ENCODE results near the gene POLR3G. TPM values are rescaled to one million over a fixed set of nuclear protein-coding genes. Genes with fewer than 3 reads are reported as not detected.

The POLR3G gene
- total RNA-seq (2021) = 73.6 and 75.4 TPM in 2 replicates
- long read RNA-seq, transcript POLR3G-201 (8 exons, 3,285 nt) = major isoform, 141 of 380 reads
- long read RNA-seq, transcript POLR3G-204 (8 exons, 3,251 nt) = minor isoform, 85 of 380 reads
- long read RNA-seq, transcript POLR3G-207 (4 exons, 682 nt) = minor isoform, 8 of 380 reads
- long read RNA-seq, partial matches to known transcripts = 34 of 380 reads
- long read RNA-seq, other reads (novel, unspliced or antisense) = 111 of 380 reads

- peak; percentile 74 for TF ChIP-seq CTCF (conservative IDR thresholded peaks at IDR 0.05)
- no peak within 1 kb of the TSS for H3K4ac ChIP-seq (ENCODE audit: low read depth, low read length)
- no peak within 1 kb of the TSS for H3K56ac ChIP-seq (ENCODE audit: insufficient read length, low read depth, low read length)
- no peak within 1 kb of the TSS for H2BK15ac ChIP-seq (ENCODE audit: low read depth, low read length)
- no peak within 1 kb of the TSS for H2AK5ac ChIP-seq (ENCODE audit: insufficient read length, low read length)
- H2BK12ac ChIP-seq (ENCODE audit: insufficient read length, low read depth, low read length) = no peak within 1 kb of the TSS
- H3K4me3 Mint-ChIP-seq = peak within 1 kb of the TSS; percentile 93 to 98
- H2BK20ac ChIP-seq (ENCODE audit: low read depth, low read length, poor library complexity, severe bottlenecking) = no peak within 1 kb of the TSS
- no peak within 1 kb of the TSS for H3K27ac ChIP-seq (ENCODE audit: insufficient read length, low read depth, low read length)
- peaks cover 0 to 19% (median 7%) of the 10 kb centered on the region in 3 experiments; a peak in 4 of 7 replicates for H3K36me3 Mint-ChIP-seq (ENCODE audit: insufficient read depth in 1 of 3, low read depth in 3 of 3)
- H4K20me1 ChIP-seq (ENCODE audit: control insufficient read depth, insufficient read depth, insufficient read length) = no peaks in the 10 kb centered on the region
- peak within 1 kb of the TSS; percentile 47 for H3K18ac ChIP-seq (ENCODE audit: insufficient read length, low read depth, low read length)
- no peak within 1 kb of the TSS for H4K91ac ChIP-seq (ENCODE audit: insufficient read length, low read depth, low read length)
- peaks cover 12% of the 10 kb centered on the region for H3K23me2 ChIP-seq (ENCODE audit: insufficient read length, low read depth, low read length, poor library complexity, severe bottlenecking)
- H4K8ac ChIP-seq (replicated peaks; ENCODE audit: insufficient read length, low read depth, low read length) = no peak within 1 kb of the TSS
- no peaks in the 10 kb centered on the region for H3K9me3 Mint-ChIP-seq
- H3K23ac ChIP-seq (ENCODE audit: insufficient read length, low read depth, low read length) = no peak within 1 kb of the TSS
- H3K79me2 ChIP-seq (ENCODE audit: insufficient read depth, low read length) = peaks cover 3% of the 10 kb centered on the region; the same call in 1 of the 2 replicates
- H3K14ac ChIP-seq (ENCODE audit: insufficient read depth, low read length) = peak within 1 kb of the TSS; percentile 0; the same call in 1 of the 2 replicates
- no peak within 1 kb of the TSS for H3T11ph ChIP-seq (ENCODE audit: low read length)
- H3K27me3 ChIP-seq (ENCODE audit: insufficient read depth, low read length) = no peaks in the 10 kb centered on the region
- H2BK120ac ChIP-seq (ENCODE audit: low read depth, low read length, poor library complexity, severe bottlenecking) = no peak within 1 kb of the TSS
- H3K9ac ChIP-seq (ENCODE audit: extremely low read depth, insufficient read length, low read length) = peak within 1 kb of the TSS; percentile 67
- WGBS (ENCODE audit: extremely low coverage, insufficient read length, low lambda C conversion rate) = no CpG with 5 or more reads among the region's 73 CpGs
- H2AFZ ChIP-seq (ENCODE audit: low read length) = peak within 1 kb of the TSS; percentile 17
- no peaks in the 10 kb centered on the region for H3K79me1 ChIP-seq (ENCODE audit: insufficient read depth, low read depth, low read length, poor library complexity, severe bottlenecking)
- no peaks in the 10 kb centered on the region; the same call in 1 of the 2 replicates for H3K27me3 Mint-ChIP-seq (ENCODE audit: low read depth)
- no peaks in the 10 kb centered on the region for H3K9me3 ChIP-seq (ENCODE audit: control insufficient read depth, low read depth, low read length)
- no peak within 1 kb of the TSS for H4K5ac ChIP-seq (ENCODE audit: insufficient read length, low read depth, low read length)
- no peak within 1 kb of the TSS for H2BK5ac ChIP-seq (ENCODE audit: insufficient read length, low read length)
- peak within 1 kb of the TSS; percentile 69 for H3K4me2 ChIP-seq (ENCODE audit: insufficient read depth, insufficient read length, low read length)
- DNase-seq = peak; percentile 95
- H3K4me1 Mint-ChIP-seq = peaks cover 37 to 55% of the 10 kb centered on the region in 2 experiments
- peaks cover 7% of the 10 kb centered on the region; the same call in 1 of the 2 replicates for H3K4me1 ChIP-seq (ENCODE audit: insufficient read depth, low read length)
- H3K27ac Mint-ChIP-seq = peak within 1 kb of the TSS; percentile 83 to 94 (median 91); a peak in 6 of 7 replicates
These were observed at the start of gene POLR3G, which contains the start of gene MBLAC2 for GRCh38 chr5:90474235-90475107. Gene POLR3G (plus strand): TSS chr5:90474864. CDS start chr5:90485568, 10,704 bp downstream. Gene MBLAC2 (minus strand): TSS chr5:90474771. CDS start chr5:90474292, 479 bp downstream.
